ENCODE results near the gene PRELP.
"Not testable (repeated sequence)": the region's sequence is repeated elsewhere in the genome, so short reads cannot be mapped to it uniquely, and the experiment has no call there.

- TF ChIP-seq, protein P1, sequence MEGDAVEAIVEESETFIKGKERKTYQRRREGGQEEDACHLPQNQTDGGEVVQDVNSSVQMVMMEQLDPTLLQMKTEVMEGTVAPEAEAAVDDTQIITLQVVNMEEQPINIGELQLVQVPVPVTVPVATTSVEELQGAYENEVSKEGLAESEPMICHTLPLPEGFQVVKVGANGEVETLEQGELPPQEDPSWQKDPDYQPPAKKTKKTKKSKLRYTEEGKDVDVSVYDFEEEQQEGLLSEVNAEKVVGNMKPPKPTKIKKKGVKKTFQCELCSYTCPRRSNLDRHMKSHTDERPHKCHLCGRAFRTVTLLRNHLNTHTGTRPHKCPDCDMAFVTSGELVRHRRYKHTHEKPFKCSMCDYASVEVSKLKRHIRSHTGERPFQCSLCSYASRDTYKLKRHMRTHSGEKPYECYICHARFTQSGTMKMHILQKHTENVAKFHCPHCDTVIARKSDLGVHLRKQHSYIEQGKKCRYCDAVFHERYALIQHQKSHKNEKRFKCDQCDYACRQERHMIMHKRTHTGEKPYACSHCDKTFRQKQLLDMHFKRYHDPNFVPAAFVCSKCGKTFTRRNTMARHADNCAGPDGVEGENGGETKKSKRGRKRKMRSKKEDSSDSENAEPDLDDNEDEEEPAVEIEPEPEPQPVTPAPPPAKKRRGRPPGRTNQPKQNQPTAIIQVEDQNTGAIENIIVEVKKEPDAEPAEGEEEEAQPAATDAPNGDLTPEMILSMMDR (IDR thresholded peaks at IDR 0.05), result not testable (repeated sequence)
- TF ChIP-seq POLR2AphosphoS5 (IDR thresholded peaks at IDR 0.05), result not testable (repeated sequence)
Observed at GRCh38 chr1:203518139-203518538, 42.5 kb downstream of the PRELP start.

All from breast epithelium (tissue), 3 donors.